OCI-LY1 (cell line): Measurements from ENCODE around the gene ARL16.
A peak's percentile ranks its signal among the peaks of the same experiment; 100 is the strongest.
"Not testable (repeated sequence)": the region's sequence is repeated elsewhere in the genome, so short reads cannot be mapped to it uniquely, and the experiment has no call there.

Source experiments
- H2AFZ ChIP-seq: fragments of 200-600 bp; sonication (generic), shearing (Covaris generic); 2 replicates; pipeline ENCODE4 v1.6.0; 2014; ENCODE audit warnings: antibody characterized with exemption, mild to moderate bottlenecking, low read length
- H3F3A ChIP-seq: fragments of 200-600 bp; sonication (generic), shearing (Covaris generic); 2 replicates; pipeline ENCODE4 v1.6.0; 2014; ENCODE audit warnings: mild to moderate bottlenecking, antibody characterized with exemption, low read length, moderate library complexity; ENCODE audit not compliant: insufficient read depth
- H3K27ac ChIP-seq: fragments of 200-600 bp; sonication (generic); 2 replicates; pipeline ENCODE4 v1.5.1; 2014; ENCODE audit warnings: low read length, mixed run types, mild to moderate bottlenecking, low read depth; ENCODE audit not compliant: poor library complexity, severe bottlenecking
- H3K27me3 ChIP-seq: fragments of 200-600 bp; sonication (generic); 2 replicates; pipeline ENCODE4 v1.6.0; 2014; ENCODE audit warnings: antibody characterized with exemption, mild to moderate bottlenecking, low read length, moderate library complexity; ENCODE audit not compliant: insufficient read depth
- H3K36me3 ChIP-seq: fragments of 200-600 bp; sonication (generic); 2 replicates; pipeline ENCODE4 v1.6.1; 2014; ENCODE audit warnings: mild to moderate bottlenecking, antibody characterized with exemption, low read length, moderate library complexity, mixed read lengths; ENCODE audit not compliant: insufficient read depth
- H3K4me1 ChIP-seq: fragments of 200-600 bp; sonication (generic); 2 replicates; pipeline ENCODE4 v1.5.1; 2014; ENCODE audit warnings: mild to moderate bottlenecking, low read length, moderate library complexity; ENCODE audit not compliant: insufficient read depth, severe bottlenecking
- H3K4me2 ChIP-seq: fragments of 200-600 bp; sonication (generic), shearing (Covaris generic); 2 replicates; pipeline ENCODE4 v1.6.1; 2014; ENCODE audit warnings: low read length
- H3K4me3 ChIP-seq: fragments of 200-600 bp; sonication (generic); 2 replicates; pipeline ENCODE4 v1.5.1; 2014; ENCODE audit warnings: low read length, low read depth, mild to moderate bottlenecking, mixed read lengths; ENCODE audit not compliant: poor library complexity, severe bottlenecking
- H3K79me2 ChIP-seq: fragments of 200-600 bp; shearing (Covaris generic); 2 replicates; pipeline ENCODE4 v1.6.1; 2016; ENCODE audit warnings: mixed run types, low read length, mixed read lengths; ENCODE audit not compliant: insufficient read depth
- H3K9ac ChIP-seq: fragments of 200-600 bp; sonication (generic), shearing (Covaris generic); 2 replicates; pipeline ENCODE4 v1.6.1; 2014; ENCODE audit warnings: mild to moderate bottlenecking, low read length, mixed read lengths
- H3K9me2 ChIP-seq: fragments of 200-600 bp; sonication (generic), shearing (Covaris generic); 2 replicates; pipeline ENCODE4 v1.6.1; 2014; ENCODE audit warnings: low read depth, mild to moderate bottlenecking, low read length, mixed read lengths
- H3K9me3 ChIP-seq: fragments of 200-600 bp; shearing (Covaris generic); 2 replicates; pipeline ENCODE4 v1.6.1; 2014; ENCODE audit warnings: low read length, mixed read lengths
- H4K20me1 ChIP-seq: fragments of 200-600 bp; sonication (generic), shearing (Covaris generic); 2 replicates; pipeline ENCODE4 v1.6.0; 2016; ENCODE audit warnings: mild to moderate bottlenecking, low read length; ENCODE audit not compliant: insufficient read depth
- CTCF ChIP-seq: fragments of 200-600 bp; sonication (generic), shearing (Covaris generic); IDR thresholded peaks from 2 replicates; pipeline ENCODE4 v1.5.1; 2017; ENCODE audit warnings: mild to moderate bottlenecking, antibody characterized with exemption, low read length, moderate library complexity, mixed read lengths
- EZH2 ChIP-seq: fragments of 200-600 bp; sonication (generic), shearing (Covaris generic); IDR thresholded peaks from 2 replicates; pipeline ENCODE4 v1.8.0; 2017; ENCODE audit warnings: borderline replicate concordance, mixed run types, mild to moderate bottlenecking, antibody characterized with exemption, low read length, moderate library complexity, mixed read lengths

The ARL16 gene

DNA sequence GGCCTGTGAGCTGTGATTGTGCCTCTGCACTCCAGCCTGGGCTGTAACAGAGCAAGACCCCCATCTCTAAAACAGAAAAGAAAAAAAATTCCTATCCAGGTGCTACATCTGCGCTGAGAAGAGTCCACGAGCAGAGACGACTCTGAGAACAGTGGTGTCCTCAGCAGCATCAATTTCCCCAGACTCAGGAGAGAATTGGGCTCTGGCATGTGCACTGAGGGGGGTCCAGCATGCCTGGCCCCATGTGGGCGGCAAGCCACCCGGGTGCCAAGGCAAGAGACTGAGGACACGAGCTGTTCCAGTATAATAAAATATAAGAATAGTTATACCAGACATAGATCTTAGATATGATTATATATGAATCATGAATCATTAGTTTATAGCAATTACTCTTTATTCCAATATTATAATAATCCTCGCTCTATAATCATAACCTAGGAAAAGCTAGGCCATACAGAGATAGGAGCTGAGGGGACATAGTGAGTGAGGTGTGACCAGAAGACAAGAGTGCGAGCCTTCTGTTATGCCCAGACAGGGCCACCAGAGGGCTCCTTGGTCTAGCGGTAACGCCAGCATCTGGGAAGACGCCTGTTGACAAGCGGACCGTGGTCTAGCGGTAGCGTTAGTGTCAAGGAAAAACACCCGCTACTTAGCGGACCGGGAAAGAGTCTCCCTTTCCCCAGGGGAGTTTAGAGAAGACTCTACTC is 7.9 kb downstream of the ARL16 start:
- H4K20me1 ChIP-seq, H3K4me3 ChIP-seq, H3K9me2 ChIP-seq, H3K27ac ChIP-seq, H2AFZ ChIP-seq, H3K9me3 ChIP-seq, H3K9ac ChIP-seq, H3K79me2 ChIP-seq, H3F3A ChIP-seq, H3K27me3 ChIP-seq, H3K4me2 ChIP-seq, H3K4me1 ChIP-seq: not testable (repeated sequence)
- peak; percentile 43 for TF ChIP-seq CTCF
- H3K36me3 ChIP-seq = peaks cover 49% of the 10 kb centered on the region

GRCh38 chr17:81673561-81674258 is 9.9 kb downstream of the ARL16 start:
- H3K9ac ChIP-seq = no peak overlapping the region

GRCh38 chr17:81672954-81673353 is 10.6 kb downstream of the ARL16 start:
- Histone ChIP-seq H3K9me2 (no peaks in the 10 kb centered on the region), H3K36me3 (peaks cover 75% of the 10 kb centered on the region), H2AFZ (no peak overlapping the region), H3K27me3 (no peaks in the 10 kb centered on the region), H3F3A (peaks cover 4% of the 10 kb centered on the region; the same call in 1 of the 2 replicates), H3K27ac (no peak overlapping the region), H3K4me3 (no peak overlapping the region), H3K4me1 (peaks cover 7% of the 10 kb centered on the region), H3K79me2 (no peaks in the 10 kb centered on the region), H3K9me3 (no peaks in the 10 kb centered on the region), H4K20me1 (no peaks in the 10 kb centered on the region), H3K4me2 (no peak overlapping the region), H3K9ac (no peak overlapping the region)
- TF ChIP-seq EZH2 = no peak
- no peak for TF ChIP-seq CTCF

More at GRCh38 chr17:81673561-81674258, 9.9 kb downstream of the ARL16 start:
- H3K9me2 ChIP-seq = no peaks in the 10 kb centered on the region
- no peaks in the 10 kb centered on the region for H3K27me3 ChIP-seq
- no peaks in the 10 kb centered on the region for H3K9me3 ChIP-seq
- H4K20me1 ChIP-seq = no peaks in the 10 kb centered on the region
- H3K4me2 ChIP-seq = no peak overlapping the region
- H2AFZ ChIP-seq = no peak overlapping the region
- peaks cover 4% of the 10 kb centered on the region; the same call in 1 of the 2 replicates for H3F3A ChIP-seq
- no peak overlapping the region for H3K4me3 ChIP-seq
- no peaks in the 10 kb centered on the region for H3K79me2 ChIP-seq
- no peaks in the 10 kb centered on the region for H3K4me1 ChIP-seq
- peaks cover 67% of the 10 kb centered on the region for H3K36me3 ChIP-seq
- TF ChIP-seq EZH2 = no peak
- no peak for TF ChIP-seq CTCF
- H3K27ac ChIP-seq = no peak overlapping the region
